GM18868 (cell line): ENCODE results near the gene ROPN1L.
"Not testable (repeated sequence)": the region's sequence is repeated elsewhere in the genome, so short reads cannot be mapped to it uniquely, and the experiment has no call there.

ENCODE experiments used
- ATAC-seq: cut with Tn5 transposase; IDR thresholded peaks from one replicate; pipeline ENCODE4 v1.9.1; 2021; ENCODE audit warnings: mild to moderate bottlenecking, moderate library complexity; ENCODE audit not compliant: unreplicated experiment

The ROPN1L gene

GRCh38 chr5:10477943-10478342 is 36.3 kb downstream of the ROPN1L start:
- no peak for ATAC-seq

GRCh38 chr5:10478436-10478835 is 36.8 kb downstream of the ROPN1L start:
- ATAC-seq: no peak

- no peak for ATAC-seq
Measured at GRCh38 chr5:10479154-10479721, 37.6 kb downstream of the ROPN1L start.

GRCh38 chr5:10480237-10480985 is 38.7 kb downstream of the ROPN1L start:
- ATAC-seq: no peak

GRCh38 chr5:10481241-10481935 is 39.7 kb downstream of the ROPN1L start:
- ATAC-seq: peak; percentile 62

GRCh38 chr5:10482791-10483530 is 41.3 kb downstream of the ROPN1L start:
- ATAC-seq: no peak

GRCh38 chr5:10484774-10485141 is 43.1 kb downstream of the ROPN1L start:
- ATAC-seq: no peak

- ATAC-seq: no peak
Measured at GRCh38 chr5:10485142-10485795, 43.6 kb downstream of the ROPN1L start.

- ATAC-seq: no peak
Measured at GRCh38 chr5:10485897-10486296, 44.2 kb downstream of the ROPN1L start.

GRCh38 chr5:10486511-10487344 is 45.0 kb downstream of the ROPN1L start:
- no peak for ATAC-seq

- ATAC-seq: no peak
Measured at GRCh38 chr5:10488144-10488543, 46.5 kb downstream of the ROPN1L start.

GRCh38 chr5:10489810-10490426 is 48.2 kb downstream of the ROPN1L start:
- ATAC-seq: peak; percentile 97

GRCh38 chr5:10490927-10491672 is 49.4 kb downstream of the ROPN1L start:
- ATAC-seq: no peak

- ATAC-seq: no peak
Measured at GRCh38 chr5:10491673-10492026, 50.0 kb downstream of the ROPN1L start.

GRCh38 chr5:10493884-10494283 is 52.2 kb downstream of the ROPN1L start:
- peak; percentile 37 for ATAC-seq

- ATAC-seq: not testable (repeated sequence)
Measured at GRCh38 chr5:10494497-10494896, 52.8 kb downstream of the ROPN1L start.

- no peak for ATAC-seq
Measured at GRCh38 chr5:10497554-10497953, 55.9 kb downstream of the ROPN1L start.

- ATAC-seq: no peak
Measured at GRCh38 chr5:10498350-10498749, 56.7 kb downstream of the ROPN1L start.

GRCh38 chr5:10499066-10499465 is 57.4 kb downstream of the ROPN1L start:
- no peak for ATAC-seq
